GM21526 (cell line): Measurements from ENCODE around the gene RAC3.

Experiments
- ATAC-seq: cut with Tn5 transposase; IDR thresholded peaks from one replicate; pipeline ENCODE4 v1.9.1; 2021; ENCODE audit warnings: moderate library complexity; ENCODE audit not compliant: unreplicated experiment, low FRiP score

RAC3 gene

GRCh38 chr17:82022310-82022980, 9.0 kb upstream of the RAC3 start, which contains the start of gene CENPX:
Gene CENPX, minus strand, starts transcription at chr17:82022878. Its CDS starts 17 bp downstream, at chr17:82022861.
- ATAC-seq = peak; percentile 9

GRCh38 chr17:82022981-82023446, 8.5 kb upstream of the RAC3 start, which contains the start of gene LRRC45:
Gene LRRC45, plus strand, starts transcription at chr17:82023305. Its CDS starts 339 bp downstream, at chr17:82023644.
- ATAC-seq = peak; percentile 75

- no peak for ATAC-seq
Measured at GRCh38 chr17:82023447-82024241, 7.8 kb upstream of the RAC3 start.

DNA sequence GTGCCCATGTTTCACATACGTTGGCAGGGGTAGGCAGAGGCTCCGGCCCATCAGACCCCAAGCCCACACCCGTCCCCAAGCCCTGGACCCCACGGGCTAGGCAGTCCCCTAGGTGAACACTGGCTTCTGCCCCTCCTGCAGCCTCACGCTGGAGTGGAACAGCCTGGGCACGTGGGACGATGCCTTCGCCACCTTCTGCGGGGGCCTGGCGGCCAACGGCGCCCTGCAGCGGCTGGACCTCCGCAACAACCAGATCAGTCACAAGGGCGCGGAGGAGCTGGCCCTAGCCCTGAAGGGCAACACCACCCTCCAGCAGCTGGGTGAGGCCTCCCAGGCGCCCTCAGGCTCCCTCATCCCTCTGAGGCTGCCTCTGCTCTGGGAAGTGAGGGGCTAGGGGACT, 6.6 kb upstream of the RAC3 start:
- ATAC-seq = no peak

GRCh38 chr17:82025401-82026107, 5.9 kb upstream of the RAC3 start:
- ATAC-seq = no peak

DNA sequence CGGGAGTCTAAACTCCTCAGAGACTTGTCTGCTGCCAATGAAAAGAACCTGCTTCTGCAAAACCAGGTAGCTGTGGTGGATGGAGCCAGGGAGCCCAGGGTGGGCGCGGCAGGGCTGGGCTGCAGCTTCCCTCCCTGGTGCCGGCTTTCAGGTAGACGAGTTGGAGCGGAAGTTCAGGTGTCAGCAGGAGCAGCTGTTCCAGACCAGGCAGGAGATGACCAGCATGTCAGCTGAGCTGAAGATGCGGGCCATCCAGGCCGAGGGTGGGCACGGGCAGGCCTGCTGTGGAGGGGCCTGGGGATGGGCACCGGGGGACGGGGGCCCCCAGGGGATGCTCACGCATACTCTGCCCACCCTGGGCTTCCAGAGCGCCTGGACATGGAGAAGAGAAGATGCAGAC, 3.2 kb upstream of the RAC3 start:
- no peak for ATAC-seq

DNA sequence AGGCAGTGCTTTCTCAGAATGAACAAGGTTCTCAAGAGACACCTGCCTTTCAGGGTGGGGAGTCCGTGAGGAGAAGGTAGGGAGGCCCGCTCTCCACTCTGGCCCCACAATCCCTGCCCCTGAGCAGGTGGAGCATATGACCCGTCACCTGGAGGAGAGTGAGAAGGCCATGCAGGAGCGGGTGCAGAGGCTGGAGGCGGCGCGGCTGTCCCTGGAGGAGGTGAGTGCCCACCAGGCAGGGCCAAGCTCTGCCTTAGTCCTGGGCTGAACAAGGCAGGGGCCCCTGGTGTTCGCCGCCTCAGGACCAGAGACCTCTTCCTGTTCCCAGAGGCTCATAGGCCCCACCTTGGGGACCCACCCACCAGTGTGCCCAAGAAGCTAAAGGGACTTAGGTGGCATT, 2.5 kb upstream of the RAC3 start:
- no peak for ATAC-seq

- no peak for ATAC-seq
Measured at GRCh38 chr17:82029391-82029790, 2.1 kb upstream of the RAC3 start.

- no peak for ATAC-seq
Measured at GRCh38 chr17:82029990-82030469, 1.4 kb upstream of the RAC3 start.

- ATAC-seq = no peak
Measured at GRCh38 chr17:82030470-82031302, 792 bp upstream of the RAC3 start.

DNA sequence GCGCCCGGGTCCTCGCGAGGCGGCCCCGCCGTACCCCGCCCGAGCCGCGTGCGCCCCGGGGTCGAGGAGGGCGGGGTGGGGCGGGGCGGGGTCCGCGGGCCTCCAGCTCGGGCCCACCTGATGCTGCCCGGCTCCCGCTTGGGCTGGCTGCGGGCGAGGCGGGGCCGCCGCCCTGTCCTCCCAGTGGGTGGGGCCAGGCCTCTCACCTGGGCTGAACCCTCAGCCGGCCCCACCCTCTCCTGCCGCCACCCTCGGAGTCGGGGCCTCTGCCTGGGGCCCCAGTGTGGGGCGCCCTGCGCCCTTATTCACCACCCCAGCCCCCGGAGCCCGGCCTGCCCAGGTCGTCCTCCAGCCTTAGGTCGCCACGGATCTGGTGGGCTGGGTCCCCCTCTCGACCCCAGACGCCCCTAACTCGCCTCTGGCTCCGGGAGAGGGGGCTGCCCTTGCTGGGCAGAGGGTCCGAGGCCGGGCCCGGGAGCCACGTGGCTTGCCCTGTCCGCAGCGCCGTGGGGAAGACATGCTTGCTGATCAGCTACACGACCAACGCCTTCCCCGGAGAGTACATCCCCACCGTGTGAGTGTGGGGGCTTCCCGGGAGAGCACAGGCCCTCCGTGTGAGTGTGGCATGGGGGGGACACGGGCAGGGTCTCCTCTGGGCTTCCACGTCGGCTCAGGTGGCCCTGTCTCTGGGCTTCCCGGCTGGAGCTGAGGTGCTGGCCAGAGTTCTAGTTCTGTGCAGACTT, 578 bp downstream of the RAC3 start:
- no peak for ATAC-seq

GRCh38 chr17:82033359-82034085, 2.0 kb downstream of the RAC3 start:
- ATAC-seq = no peak

- ATAC-seq = no peak
Measured at GRCh38 chr17:82034371-82035011, 3.0 kb downstream of the RAC3 start.

- ATAC-seq = no peak
Measured at GRCh38 chr17:82035488-82035887, 4.0 kb downstream of the RAC3 start.

DNA sequence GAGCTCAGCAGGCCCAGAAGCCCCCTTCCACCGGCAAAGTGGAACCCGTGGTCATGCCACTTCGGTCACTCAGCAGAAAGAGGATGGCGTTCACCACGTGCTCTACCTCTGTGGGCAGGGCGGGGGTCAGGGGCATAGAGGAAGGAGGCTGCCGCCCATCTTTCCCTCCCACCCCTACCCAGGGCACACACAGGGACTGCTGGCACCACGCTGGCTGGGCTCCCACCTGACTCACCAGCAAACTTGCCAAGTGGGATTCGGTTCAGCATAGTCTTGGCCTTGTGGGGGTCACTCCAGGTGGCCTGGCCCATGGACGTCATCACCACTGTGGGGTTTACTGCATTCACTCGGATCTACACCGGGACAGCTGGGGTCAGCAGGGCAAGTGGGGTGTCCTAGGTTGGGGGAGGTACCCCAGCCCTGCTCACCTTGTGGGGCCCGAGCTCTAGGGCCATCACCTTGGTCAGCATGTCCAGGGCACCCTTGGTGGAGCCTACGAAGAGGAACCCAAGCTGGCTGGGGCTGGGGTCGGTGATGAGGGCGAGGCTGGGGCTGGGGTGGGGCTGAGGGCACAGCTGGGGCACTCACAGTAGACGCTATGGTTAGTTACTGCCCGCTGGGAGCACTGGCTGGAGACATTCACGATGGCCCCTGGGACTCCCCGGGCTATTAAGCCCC, 4.6 kb downstream of the RAC3 start:
- no peak for ATAC-seq

- no peak for ATAC-seq
Measured at GRCh38 chr17:82036634-82037091, 5.2 kb downstream of the RAC3 start.

DNA sequence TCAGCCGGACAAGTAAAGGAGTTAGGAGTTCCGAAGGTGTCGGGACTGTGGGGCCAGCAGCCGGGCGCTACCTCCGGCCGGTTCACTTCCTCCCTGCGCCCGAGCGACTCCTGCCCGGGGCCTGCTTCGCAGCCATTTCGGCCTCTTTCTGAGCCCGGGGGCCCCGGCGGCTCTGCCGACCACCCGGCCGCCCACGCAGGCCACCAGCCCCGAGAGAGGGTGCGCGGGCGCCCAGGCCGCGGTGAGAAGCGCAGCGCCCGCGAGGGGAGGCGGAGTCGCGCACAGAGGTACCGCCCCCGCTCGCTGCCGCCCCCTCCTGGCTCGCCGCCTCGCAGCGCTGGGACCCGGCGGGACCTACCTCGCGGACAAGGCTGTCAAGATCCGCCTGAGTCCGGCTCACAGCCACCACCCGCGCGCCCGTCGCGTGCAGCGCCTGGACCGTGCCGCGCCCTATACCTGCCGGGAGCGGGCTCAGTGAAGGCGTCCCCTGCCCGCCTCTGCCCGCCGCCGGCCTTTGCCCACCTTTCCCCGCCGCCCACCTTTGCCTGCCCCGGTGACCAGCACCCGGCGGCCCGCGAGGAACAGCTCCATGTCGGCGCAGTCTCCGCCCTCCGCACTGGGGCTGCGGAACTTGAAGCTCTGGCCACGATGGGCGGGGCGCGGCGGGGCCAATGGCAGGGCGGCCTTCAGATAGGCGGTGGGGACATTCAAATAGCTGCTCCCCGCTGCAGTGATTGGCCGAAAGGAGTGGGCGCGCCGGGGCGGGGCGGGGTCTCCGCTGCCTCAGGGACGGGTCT, 5.8 kb downstream of the RAC3 start, which contains the start of gene DCXR:
Gene DCXR (minus strand): TSS at position 606 of the 797 bp plus-strand sequence. CDS start 15 bp downstream, at position 591.
- peak; percentile 79 for ATAC-seq
